Endothelial cell of umbilical vein (primary cell): Measurements from ENCODE around the gene POU6F2. TPM values are rescaled to one million over a fixed set of nuclear protein-coding genes. Genes with fewer than 3 reads are reported as not detected.

Source experiments
- BruUV-seq: library from RNA; stranded (reverse); fragments of 400-500 nt; replicated peaks from 2 replicates; lab custom pipeline; 2021; lab: Mats Ljungman, UMichigan
- CTCF ChIA-PET: fragments of 300-600, 350-600 bp; sonication (Branson Sonifier 250); formaldehyde crosslinking; loops from one replicate; lab custom pipeline; 2021; ENCODE audit warnings: antibody characterized with exemption, inconsistent platforms; lab: Charles Lee
- POLR2A ChIA-PET: fragments of 300-600, 350-600 bp; sonication (Branson Sonifier 250); formaldehyde crosslinking; loops from one replicate; lab custom pipeline; 2021; ENCODE audit warnings: antibody characterized with exemption, inconsistent platforms; lab: Charles Lee
- DNase-seq: peaks from one replicate; pipeline ENCODE4 v3.0.0-alpha.2; 2011; ENCODE audit warnings: low read depth, low spot score
- FAIRE-seq: peaks from 2 replicates; lab custom pipeline; 2011; peaks lifted over from hg19 to GRCh38; lab: Jason Lieb, UNC
- H2AFZ ChIP-seq: 2 replicates; pipeline ENCODE4 v1.6.0; 2012; ENCODE audit warnings: low read depth, low read length, control low read depth, inconsistent platforms
- H3K27ac ChIP-seq: 2 replicates; pipeline ENCODE4 v1.5.1; 2011; ENCODE audit warnings: low read depth, mild to moderate bottlenecking, control low read depth, low read length, moderate library complexity; ENCODE audit not compliant: insufficient read depth
- H3K27me3 ChIP-seq, 2 experiments: 2 replicates each; pipeline versions ENCODE4 v1.6.0 to v1.6.1; 2011; ENCODE audit warnings: low read length in 2 of 2, mixed read lengths in 1 of 2; ENCODE audit not compliant: control insufficient read depth in 2 of 2, insufficient read depth in 2 of 2
- H3K36me3 ChIP-seq, 2 experiments: 2 replicates in 1 of 2; 3 replicates in 1 of 2; pipeline ENCODE4 v1.5.1; 2011; ENCODE audit warnings: low read length in 2 of 2, mild to moderate bottlenecking in 1 of 2, moderate library complexity in 1 of 2; ENCODE audit not compliant: control insufficient read depth in 2 of 2, insufficient read depth in 2 of 2; ENCODE audit errors: extremely low read depth in 1 of 2
- H3K4me1 ChIP-seq: 3 replicates; pipeline ENCODE4 v1.5.1; 2011; ENCODE audit warnings: mild to moderate bottlenecking, low read length; ENCODE audit not compliant: control insufficient read depth, insufficient read depth; ENCODE audit errors: extremely low read depth
- H3K4me2 ChIP-seq: 2 replicates; pipeline ENCODE4 v1.6.1; 2011; ENCODE audit warnings: low read length, control low read depth, mixed read lengths; ENCODE audit not compliant: insufficient read depth
- H3K4me3 ChIP-seq, 3 experiments: fragments of 200-600 bp in 1 of 3; sonication (generic), shearing (Covaris generic) in 1 of 3; replicated peaks in 1 of 3; 2 replicates each; pipeline ENCODE4 v1.5.1; 2011 to 2016; ENCODE audit warnings: control low read depth in 3 of 3, low read length in 3 of 3, mild to moderate bottlenecking in 2 of 3, inconsistent platforms in 1 of 3, low read depth in 1 of 3, moderate library complexity in 1 of 3; ENCODE audit not compliant: insufficient read depth in 1 of 3
- H3K79me2 ChIP-seq: 2 replicates; pipeline ENCODE4 v1.6.0; 2012; ENCODE audit warnings: low read length, inconsistent platforms; ENCODE audit not compliant: control insufficient read depth, insufficient read depth
- H3K9ac ChIP-seq: replicated peaks from 2 replicates; pipeline ENCODE3; 2011; ENCODE audit warnings: low read length, control low read depth; ENCODE audit not compliant: insufficient read depth; ENCODE audit errors: extremely low read depth
- H3K9me1 ChIP-seq: replicated peaks from 3 replicates; pipeline ENCODE4 v1.6.0; 2011; ENCODE audit warnings: mild to moderate bottlenecking, low read length; ENCODE audit not compliant: control insufficient read depth, insufficient read depth; ENCODE audit errors: extremely low read depth
- H3K9me3 ChIP-seq: replicated peaks from 2 replicates; pipeline ENCODE4 v1.5.1; 2012; ENCODE audit warnings: low read length, inconsistent platforms; ENCODE audit not compliant: control insufficient read depth, insufficient read depth
- H4K20me1 ChIP-seq: replicated peaks from 2 replicates; pipeline ENCODE3; 2011; ENCODE audit warnings: mild to moderate bottlenecking, low read length; ENCODE audit not compliant: control insufficient read depth, insufficient read depth; ENCODE audit errors: extremely low read depth
- CTCF ChIP-seq, 2 donors: IDR thresholded peaks; 1 replicate in 1 of 2; 2 replicates in 1 of 2; pipeline ENCODE4 v1.5.1; 2011; ENCODE audit warnings: low read length in 2 of 2, mild to moderate bottlenecking in 2 of 2, moderate library complexity in 2 of 2, control low read depth in 1 of 2, inconsistent platforms in 1 of 2, low read depth in 1 of 2; ENCODE audit not compliant: insufficient read depth in 1 of 2; ENCODE audit errors: extremely low read depth in 1 of 2
- EZH2 ChIP-seq: IDR thresholded peaks from 2 replicates; pipeline ENCODE4 v1.6.1; 2012; ENCODE audit warnings: borderline replicate concordance, low read depth, mild to moderate bottlenecking, moderate library complexity, low read length, inconsistent platforms; ENCODE audit not compliant: severe bottlenecking
- FOS ChIP-seq: IDR thresholded peaks from 2 replicates; pipeline ENCODE4 v1.6.1; 2011; ENCODE audit warnings: mild to moderate bottlenecking, low read length, moderate library complexity, borderline replicate concordance; ENCODE audit not compliant: insufficient read depth
- GATA2 ChIP-seq: IDR thresholded peaks from 2 replicates; pipeline ENCODE4 v1.7.0; 2011; ENCODE audit warnings: low read depth, mild to moderate bottlenecking, moderate library complexity, mixed read lengths, low read length; ENCODE audit not compliant: insufficient read length, insufficient read depth
- JUN ChIP-seq: IDR thresholded peaks from 2 replicates; pipeline ENCODE4 v1.6.1; 2011; ENCODE audit warnings: borderline replicate concordance, low read depth; ENCODE audit not compliant: insufficient read length, insufficient read depth
- MAX ChIP-seq: IDR thresholded peaks from 2 replicates; pipeline ENCODE4 v1.6.1; 2011; ENCODE audit not compliant: insufficient read depth, insufficient read length
- MYC ChIP-seq: IDR thresholded peaks from one replicate; pipeline ENCODE4 v1.6.1; 2011; ENCODE audit warnings: mild to moderate bottlenecking, low read depth, low read length
- POLR2A ChIP-seq: IDR thresholded peaks from 2 replicates; pipeline ENCODE4 v1.6.1; 2012; ENCODE audit warnings: low read depth, mild to moderate bottlenecking, control low read depth, low read length
- POLR2AphosphoS5 ChIP-seq: IDR thresholded peaks from 2 replicates; pipeline ENCODE4 v1.6.1; 2012; ENCODE audit warnings: low read depth, mild to moderate bottlenecking, control low read depth, low read length, moderate library complexity; ENCODE audit not compliant: insufficient read depth
- dilution Hi-C: fragments of 300-500 bp; cut with MboI; formaldehyde crosslinking; loops from one replicate; pipeline ENCODE4 v1.15.0; 2019; ENCODE audit warnings: low sequenced_read_pairs; ENCODE audit not compliant: extremely low pct_ligation_motif_present
- intact Hi-C: fragments of 100-400 bp; cut with micrococcal nuclease; formaldehyde crosslinking; loops from one replicate; pipeline ENCODE4 v1.10.0; 2022
- polyA plus RNA-seq, 4 experiments: library from polyadenylated mRNA; depleted of rRNA in 3 of 4; stranded (reverse) in 3 of 4; unstranded in 1 of 4; fragments of >200 nt; gene quantifications; 2 replicates each; pipeline versions ENCODE4 v1.2.1 to v1.2.3, GENCODE V29; 2011 to 2012; ENCODE audit warnings: missing spikeins in 1 of 4
- total RNA-seq: library from RNA; stranded (reverse); gene quantifications from 2 replicates; pipeline ENCODE4 v1.2.3, GENCODE V29; 2021

POU6F2 gene
- total and polyA plus RNA-seq, 2 donors (not counting 3 experiments of a cell fraction or from before 2014, with no cell fraction given), result 0.29 TPM; not detected in 1

- H3K79me2 ChIP-seq, result no peaks in the 10 kb centered on the region
- H2AFZ ChIP-seq, result no peak overlapping the region
- no peak for DNase-seq
- H3K4me3 ChIP-seq, result no peak overlapping the region
- peaks cover 2 to 4% of the 10 kb centered on the region in 2 experiments for H3K27me3 ChIP-seq
- H3K36me3 ChIP-seq, result no peaks in the 10 kb centered on the region
- intact Hi-C loops (no loop called here), dilution Hi-C loops (no loop called here)
- no peaks in the 10 kb centered on the region for H3K9me3 ChIP-seq
- TF ChIP-seq POLR2A (no peak), GATA2 (no peak), POLR2AphosphoS5 (no peak), EZH2 (no peak), CTCF (IDR thresholded peaks at IDR 0.05; ENCODE audit: extremely low read depth in 1 of 2, insufficient read depth in 1 of 2, low read depth in 1 of 2, low read length in 2 of 2) (no peak), FOS (no peak), JUN (no peak), MAX (no peak), MYC (no peak)
- no peak overlapping the region for H3K27ac ChIP-seq
- H3K4me1 ChIP-seq, result no peaks in the 10 kb centered on the region
- H3K4me2 ChIP-seq, result no peak overlapping the region
- no peak for FAIRE-seq
- no peak overlapping the region for H3K9ac ChIP-seq
- BruUV-seq, result no TSS peak
- H3K9me1 ChIP-seq, result no peaks in the 10 kb centered on the region
- H4K20me1 ChIP-seq, result no peaks in the 10 kb centered on the region
- CTCF ChIA-PET, result no interaction called here
- POLR2A ChIA-PET, result no interaction called here
These were observed 427.9 kb downstream of the POU6F2 start for GRCh38 chr7:39405581-39405980.
